EL (cell line): ENCODE measurements around the gene METTL6.
"Not testable (repeated sequence)": the region's sequence is repeated elsewhere in the genome, so short reads cannot be mapped to it uniquely, and the experiment has no call there.

Experiments
- DNase-seq: peaks from one replicate; pipeline ENCODE4 v3.0.0-alpha.2; 2016

Gene METTL6

GRCh38 chr3:15450438-15451215 is 23.3 kb upstream of the METTL6 start:
- DNase-seq = no peak

- no peak for DNase-seq
Measured at GRCh38 chr3:15449489-15450224, 22.3 kb upstream of the METTL6 start.

GRCh38 chr3:15443826-15444524 is 16.6 kb upstream of the METTL6 start:
- DNase-seq = no peak

GRCh38 chr3:15440891-15441290 is 13.5 kb upstream of the METTL6 start:
- no peak for DNase-seq

- no peak for DNase-seq
Measured at GRCh38 chr3:15439476-15439875, 12.1 kb upstream of the METTL6 start.

GRCh38 chr3:15438983-15439382 is 11.6 kb upstream of the METTL6 start:
- peak; percentile 23 for DNase-seq

- DNase-seq = no peak
Measured at GRCh38 chr3:15436246-15436645, 8.9 kb upstream of the METTL6 start.

GRCh38 chr3:15434756-15435155 is 7.4 kb upstream of the METTL6 start:
- DNase-seq = no peak

GRCh38 chr3:15433531-15433930 is 6.2 kb upstream of the METTL6 start:
- no peak for DNase-seq

GRCh38 chr3:15431256-15431837 is 4.0 kb upstream of the METTL6 start:
- no peak for DNase-seq

- DNase-seq = no peak
Measured at GRCh38 chr3:15430624-15431023, 3.3 kb upstream of the METTL6 start.

- no peak for DNase-seq
Measured at GRCh38 chr3:15429080-15429479, 1.7 kb upstream of the METTL6 start.

GRCh38 chr3:15428539-15428938 is 1.2 kb upstream of the METTL6 start:
- DNase-seq = peak; percentile 64

- no peak for DNase-seq
Measured at GRCh38 chr3:15427981-15428380, 637 bp upstream of the METTL6 start.

GRCh38 chr3:15426579-15427118 is 695 bp downstream of the METTL6 start:
- DNase-seq = no peak

GRCh38 chr3:15420871-15421270 is 6.5 kb downstream of the METTL6 start:
- DNase-seq = peak; percentile 77

- DNase-seq = not testable (repeated sequence)
Measured at GRCh38 chr3:15410966-15411365, 16.4 kb downstream of the METTL6 start.

GRCh38 chr3:15409774-15410173 is 17.6 kb downstream of the METTL6 start:
- no peak for DNase-seq

GRCh38 chr3:15409239-15409638 is 18.1 kb downstream of the METTL6 start:
- no peak for DNase-seq

GRCh38 chr3:15405448-15406050 is 21.8 kb downstream of the METTL6 start:
- peak; percentile 52 for DNase-seq

- DNase-seq = no peak
Measured at GRCh38 chr3:15404767-15405166, 22.6 kb downstream of the METTL6 start.

- DNase-seq = no peak
Measured at GRCh38 chr3:15403965-15404364, 23.4 kb downstream of the METTL6 start.

GRCh38 chr3:15403495-15403894 is 23.8 kb downstream of the METTL6 start:
- no peak for DNase-seq
